C4-2B (cell line): Measurements from ENCODE around the gene MAPK7.

ENCODE experiments used
- CTCF ChIP-seq: fragments of 450-650 bp; conservative IDR thresholded peaks from 2 replicates; pipeline ENCODE4 v1.5.1; 2017; ENCODE audit warnings: mild to moderate bottlenecking
- ZFX ChIP-seq: fragments of 450-650 bp; IDR thresholded peaks from 2 replicates; pipeline ENCODE4 v1.6.1; 2017

- no peak for TF ChIP-seq CTCF
- TF ChIP-seq ZFX, result no peak
Measured at GRCh38 chr17:19385521-19385983, 7.3 kb downstream of the MAPK7 start.
